HG03060 (cell line): ENCODE results near the gene LARP1.
"Not testable (repeated sequence)": the region's sequence is repeated elsewhere in the genome, so short reads cannot be mapped to it uniquely, and the experiment has no call there.

Experiments used
- ATAC-seq: cut with Tn5 transposase; IDR thresholded peaks from one replicate; pipeline ENCODE4 v1.9.1; 2021; ENCODE audit warnings: low read depth, moderate number of reproducible peaks; ENCODE audit not compliant: unreplicated experiment

LARP1 gene

DNA sequence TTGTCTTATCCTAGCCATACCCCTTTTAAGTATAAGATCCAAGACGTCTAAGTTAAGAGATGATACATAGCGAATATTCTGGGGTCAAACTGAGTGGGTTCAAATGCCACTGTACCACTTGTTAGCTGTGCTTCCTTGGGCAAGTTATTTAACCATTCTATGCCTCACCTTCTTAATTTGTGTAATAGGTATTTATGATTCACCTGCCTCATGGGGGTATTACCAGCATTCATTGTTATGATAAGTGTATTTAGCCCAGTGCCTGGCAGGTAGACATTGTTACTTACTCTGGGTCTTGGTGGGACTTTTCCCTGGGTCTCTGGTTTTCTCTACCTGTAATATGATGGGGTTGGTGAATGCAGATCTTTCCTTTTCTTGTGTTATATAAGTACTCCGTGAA lies 3.8 kb downstream of the LARP1 start:
- ATAC-seq, result no peak

- not testable (repeated sequence) for ATAC-seq
Measured at GRCh38 chr5:154759868-154760267, 4.7 kb downstream of the LARP1 start.

DNA sequence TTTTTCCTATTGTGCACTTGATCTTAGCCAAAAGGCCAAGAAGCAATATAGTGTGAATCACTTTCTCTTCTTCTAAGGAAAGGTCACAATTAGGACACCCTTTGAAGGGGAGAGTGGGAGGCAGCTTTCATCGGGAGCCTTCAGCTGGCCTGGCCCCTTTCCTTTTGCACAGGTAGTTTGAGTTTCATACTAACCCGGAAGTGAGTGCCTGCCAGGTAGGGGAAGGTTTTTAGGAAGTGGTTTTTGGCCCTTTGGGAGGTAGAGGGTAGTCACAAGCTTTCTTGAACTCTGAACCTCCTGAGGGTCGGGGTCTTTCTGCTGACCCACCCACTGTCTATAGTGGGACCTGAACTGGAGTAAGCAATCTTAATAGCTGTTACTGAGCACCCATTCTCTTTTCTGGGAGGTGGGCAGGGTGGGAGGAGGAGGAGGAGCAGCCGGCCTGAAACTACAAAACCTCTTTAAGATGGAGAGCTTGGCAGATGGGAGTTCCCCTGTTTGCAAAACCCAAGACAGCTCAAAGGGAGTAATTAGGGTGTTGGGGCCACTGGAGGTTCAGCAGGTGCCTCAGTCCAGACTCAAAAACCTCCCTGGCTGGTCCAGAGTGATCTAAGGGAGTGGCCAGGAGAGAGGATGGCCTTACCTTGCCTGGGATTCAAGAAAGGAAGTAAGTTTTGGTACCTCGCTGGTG lies 6.0 kb downstream of the LARP1 start:
- no peak for ATAC-seq

- no peak for ATAC-seq
Measured at GRCh38 chr5:154762261-154762660, 7.1 kb downstream of the LARP1 start.

DNA sequence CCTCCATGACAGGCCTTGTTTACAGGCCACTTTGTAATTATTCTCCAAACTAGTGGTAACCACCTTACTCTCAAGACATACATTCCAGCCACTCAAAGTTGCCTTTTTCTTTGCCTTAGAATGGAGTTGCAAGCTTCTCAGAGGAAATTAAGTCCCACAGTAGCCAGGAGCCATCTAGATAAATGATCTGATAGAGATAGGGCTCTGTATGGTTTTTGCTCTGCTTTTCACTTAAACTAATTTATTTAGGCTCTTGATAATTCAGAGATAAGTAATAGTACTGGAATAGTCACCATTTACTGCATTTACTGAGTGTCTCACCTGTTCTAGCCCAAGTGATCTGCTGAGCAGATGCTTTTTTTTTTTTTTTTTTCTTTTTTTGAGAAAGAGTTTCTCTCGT lies 7.5 kb downstream of the LARP1 start:
- ATAC-seq, result no peak

DNA sequence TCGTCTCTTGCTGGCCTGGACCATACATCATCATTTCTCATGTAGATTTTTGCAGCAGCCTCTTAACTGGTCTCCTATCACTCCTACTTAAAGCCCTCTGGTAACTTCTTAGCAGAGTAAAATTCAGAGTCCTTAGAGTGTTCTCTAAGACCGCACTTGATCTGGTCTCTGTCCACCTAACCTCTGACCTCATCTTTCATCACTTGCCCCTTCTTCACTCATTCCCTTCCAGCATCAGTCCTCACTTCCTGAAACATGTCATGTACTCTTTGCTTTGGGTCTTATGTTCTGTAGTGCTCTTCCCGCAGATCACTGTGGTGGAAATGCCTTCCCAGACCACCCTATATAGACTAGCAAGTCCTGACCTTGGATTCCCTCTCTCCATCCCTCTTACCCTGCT lies 9.8 kb downstream of the LARP1 start:
- ATAC-seq, result no peak

DNA sequence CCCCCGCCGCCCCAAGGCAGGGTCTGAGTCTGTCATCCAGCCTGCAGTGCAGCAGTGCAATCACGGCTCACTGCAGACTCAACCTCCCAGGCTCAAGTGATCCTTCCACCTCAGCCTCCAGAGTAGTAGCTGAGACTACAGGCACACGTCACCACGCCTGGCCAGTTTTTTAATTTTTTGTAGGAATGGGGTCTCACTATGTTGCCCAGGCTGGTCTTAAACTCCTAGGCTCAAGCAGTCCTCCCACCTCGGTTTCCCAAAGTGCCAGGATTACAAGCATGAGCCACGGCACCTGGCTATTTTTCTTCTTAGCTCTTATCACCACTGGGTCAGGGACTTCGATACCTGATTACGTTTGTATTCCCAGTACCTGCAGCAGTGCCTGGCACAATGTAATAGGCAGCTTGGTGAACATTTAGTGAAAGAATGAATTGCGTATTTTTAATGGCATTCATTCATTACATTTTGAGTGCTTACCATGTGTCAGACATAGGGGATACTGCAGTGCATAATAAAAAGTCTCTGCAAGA lies 10.3 kb downstream of the LARP1 start:
- no peak for ATAC-seq

DNA sequence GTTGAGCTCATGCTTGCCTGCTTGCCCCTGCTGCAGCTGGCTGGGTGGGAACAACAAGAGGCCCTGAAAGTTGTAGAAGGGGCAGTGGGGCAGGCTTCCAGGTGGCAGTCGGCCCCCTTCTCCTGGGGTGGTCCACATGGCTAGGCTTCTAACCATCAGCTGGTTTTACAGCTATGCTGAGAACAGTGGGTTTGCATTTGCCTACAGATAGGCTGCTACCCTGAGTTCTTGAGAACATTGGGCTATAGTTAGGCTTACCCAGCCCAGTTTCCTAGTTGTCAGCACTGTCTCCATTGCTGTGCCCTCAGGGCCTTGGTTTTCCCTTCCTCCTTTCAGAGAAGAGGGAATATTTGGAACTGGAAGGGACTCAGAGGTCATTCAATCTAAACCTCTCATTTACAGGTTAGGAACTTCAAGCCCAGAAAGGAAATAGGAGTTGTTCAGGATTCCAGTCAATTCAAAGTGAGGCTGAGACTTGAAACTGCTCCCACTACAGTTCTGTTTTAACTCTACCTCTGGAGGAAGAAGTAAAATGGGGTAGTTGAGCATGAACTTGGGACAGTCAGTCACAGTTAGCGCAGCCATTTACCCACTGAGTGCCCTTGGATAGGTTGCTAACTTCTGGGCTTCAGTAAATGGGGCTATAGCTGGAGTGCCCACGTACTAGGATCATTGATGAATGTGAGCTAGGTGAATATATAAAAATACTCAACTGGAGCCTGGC lies 11.5 kb downstream of the LARP1 start:
- ATAC-seq, result no peak

DNA sequence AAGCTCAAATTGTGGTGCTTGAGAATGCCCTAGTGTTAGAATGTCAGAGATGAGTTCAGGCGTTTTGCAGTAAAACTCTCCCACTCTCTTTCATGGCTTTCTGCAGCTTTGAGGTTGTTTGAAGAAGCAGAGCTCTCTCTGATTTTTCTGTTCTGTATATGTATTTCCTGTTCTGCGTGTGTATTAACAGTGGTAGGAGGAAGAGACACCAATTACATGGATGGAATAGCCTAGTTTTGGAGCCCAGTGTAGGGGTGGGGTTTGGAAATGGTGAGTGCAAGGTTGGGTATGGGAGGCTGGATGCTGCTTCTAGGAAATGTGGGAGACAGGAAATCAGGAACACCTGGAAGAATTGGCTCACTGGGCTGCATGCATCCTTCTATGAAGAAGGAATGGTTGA lies 12.4 kb downstream of the LARP1 start:
- no peak for ATAC-seq

DNA sequence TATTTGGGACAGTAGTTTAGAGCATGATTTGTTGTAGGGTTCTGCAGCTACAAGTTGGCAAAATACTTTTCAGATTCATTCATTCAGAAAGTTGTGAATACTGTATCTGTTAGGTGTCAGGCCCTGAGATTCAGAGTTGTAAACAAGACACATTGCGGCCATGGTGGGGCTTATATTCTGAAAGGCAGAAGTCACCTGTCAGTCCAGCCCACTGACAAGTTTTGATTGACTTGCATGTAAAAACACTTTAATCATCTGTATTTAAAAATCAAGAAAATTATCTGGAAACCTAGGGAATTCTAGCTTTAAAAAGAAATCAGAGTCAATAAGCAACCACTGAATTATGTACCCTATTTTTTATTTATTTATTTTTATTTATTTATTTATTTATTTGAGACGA lies 13.0 kb downstream of the LARP1 start:
- no peak for ATAC-seq

DNA sequence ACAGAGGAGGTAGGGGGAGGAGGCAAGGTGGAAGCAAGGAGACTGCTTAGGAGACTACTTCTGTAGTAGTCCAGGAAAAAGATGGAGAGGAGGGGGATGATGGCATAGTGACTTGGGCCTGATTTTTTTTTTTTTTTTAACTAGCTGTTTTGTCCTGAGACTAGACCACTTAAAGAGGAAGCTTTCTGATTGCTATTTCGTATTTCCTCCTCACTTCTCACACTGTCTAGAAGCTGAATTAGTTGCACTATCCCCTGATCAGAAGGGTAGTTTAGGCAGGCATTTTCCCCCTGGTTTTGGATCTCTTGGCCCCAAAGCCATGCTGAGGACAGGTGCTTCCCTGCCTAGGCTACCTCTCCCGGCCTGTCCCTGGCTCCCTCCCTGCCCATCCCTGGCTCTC lies 14.9 kb downstream of the LARP1 start:
- no peak for ATAC-seq

DNA sequence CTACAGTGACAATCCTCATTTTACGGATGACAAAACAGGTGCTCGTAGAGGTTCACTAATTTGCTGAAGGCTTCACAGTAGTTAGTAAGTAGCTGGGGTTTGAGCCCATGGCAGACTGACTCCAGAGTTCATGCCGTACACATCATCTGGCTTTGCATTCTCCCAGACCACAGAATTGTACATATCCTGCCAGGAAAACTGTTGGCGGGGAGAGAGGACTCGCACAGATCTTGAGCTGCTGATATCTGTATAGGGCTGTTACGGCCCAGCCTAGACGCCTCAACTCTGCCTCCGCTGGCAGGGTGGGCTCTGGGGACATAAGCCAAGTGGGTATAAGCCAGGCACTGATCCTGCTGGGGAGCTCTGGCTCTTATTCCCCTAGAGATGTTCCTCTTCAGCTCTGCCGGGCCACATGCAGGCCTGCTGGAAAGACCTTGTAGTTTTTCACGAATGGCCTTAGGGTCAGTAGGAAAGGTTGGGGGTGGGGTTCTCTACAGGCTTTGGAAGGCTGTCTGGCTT lies 16.3 kb downstream of the LARP1 start:
- ATAC-seq, result no peak

GRCh38 chr5:154773326-154773725 lies 18.1 kb downstream of the LARP1 start:
- ATAC-seq, result no peak

DNA sequence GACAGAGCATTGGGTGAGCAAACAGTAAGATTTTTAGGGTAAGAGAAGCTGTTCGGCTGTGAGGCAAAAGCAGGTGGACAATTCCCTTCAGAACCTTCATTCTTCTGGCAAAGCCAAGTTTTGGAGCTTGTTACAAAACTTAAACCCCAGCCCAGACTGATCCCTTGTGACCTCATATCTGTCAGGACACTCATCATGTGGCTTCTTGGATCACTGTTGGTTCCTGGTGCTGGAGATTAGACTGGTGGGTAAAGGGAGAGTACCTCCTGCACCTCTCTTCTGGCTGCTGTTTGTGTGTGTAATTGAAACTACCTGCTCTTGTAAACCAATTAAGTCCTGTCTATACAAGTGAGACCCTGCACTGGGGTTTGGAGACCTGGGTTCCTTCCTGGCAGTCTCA lies 21.0 kb downstream of the LARP1 start:
- no peak for ATAC-seq

DNA sequence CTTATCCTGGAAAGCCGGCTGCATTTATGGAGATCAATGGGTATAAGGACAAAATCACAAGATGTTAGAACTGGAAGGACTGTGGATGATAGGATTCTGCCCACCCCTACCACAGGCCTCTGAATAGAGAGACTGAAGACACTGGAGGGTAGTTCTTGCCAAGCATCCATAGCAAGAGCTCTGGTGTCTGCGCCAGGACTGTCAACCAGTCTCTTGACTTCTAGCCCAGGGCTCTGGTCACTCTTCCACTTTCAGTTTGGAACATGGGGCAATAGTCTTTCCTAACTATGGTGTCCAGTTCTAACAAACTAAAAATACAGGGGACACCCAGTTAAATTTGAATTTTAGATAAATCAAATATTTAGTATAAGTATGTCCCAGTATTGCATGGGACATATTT lies 23.4 kb downstream of the LARP1 start:
- ATAC-seq, result no peak

DNA sequence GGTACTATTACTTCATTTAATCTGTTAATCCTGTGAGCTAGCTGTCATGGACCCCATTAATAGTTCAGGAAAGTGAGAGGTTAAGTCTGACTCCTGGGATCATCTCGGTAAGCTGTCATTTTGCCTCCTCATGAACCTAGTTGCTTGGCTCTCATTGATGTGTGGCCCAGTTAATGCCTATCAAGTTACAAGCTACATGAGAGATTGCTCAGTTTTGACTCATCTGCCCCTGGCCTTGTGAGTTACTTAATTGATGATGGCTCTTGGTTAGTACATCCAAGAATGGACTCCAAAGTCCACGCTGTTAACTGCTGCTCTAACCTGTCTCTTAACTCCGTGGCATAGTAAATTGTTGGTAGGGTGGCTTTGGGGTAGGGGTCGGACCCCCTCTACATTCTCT lies 23.9 kb downstream of the LARP1 start:
- ATAC-seq, result no peak

DNA sequence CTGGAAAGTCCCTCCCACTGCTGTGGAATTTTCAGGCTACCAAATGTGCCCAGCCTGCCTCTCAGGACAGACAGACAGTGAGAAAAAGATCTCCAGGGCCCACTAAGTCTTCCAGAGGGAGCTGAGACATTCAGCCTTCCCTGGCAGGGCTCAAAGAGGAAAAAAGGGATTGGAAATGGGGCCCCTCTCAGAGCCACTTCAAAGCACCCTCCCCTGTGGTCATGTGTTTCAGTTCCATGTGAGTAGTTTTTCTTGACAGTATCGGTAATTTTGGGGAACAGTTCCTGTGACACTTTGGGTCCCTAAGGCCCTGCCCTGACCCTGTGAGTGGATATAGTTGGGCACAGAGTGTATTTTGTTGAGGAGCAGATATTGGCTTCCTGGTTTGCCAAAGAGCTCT lies 25.0 kb downstream of the LARP1 start:
- no peak for ATAC-seq

DNA sequence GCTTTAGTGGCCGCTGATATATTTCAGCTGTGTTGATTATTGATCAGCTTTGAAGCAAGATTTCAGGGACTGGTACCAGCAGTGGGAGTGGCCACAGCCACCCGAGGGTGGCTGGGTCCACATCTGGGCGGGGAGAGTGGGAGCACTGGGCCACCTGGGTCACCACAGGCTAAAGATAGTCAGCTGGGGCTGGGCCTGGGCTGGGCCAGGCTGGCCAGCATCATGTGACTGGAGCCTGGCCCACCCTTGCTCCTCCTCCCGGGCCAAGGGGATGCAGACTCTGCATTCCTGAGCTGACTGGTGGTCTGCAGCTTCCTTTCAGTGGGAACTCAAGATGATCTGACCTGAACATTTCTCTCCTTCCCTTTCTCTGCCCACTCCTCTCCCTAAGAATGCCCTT lies 27.1 kb downstream of the LARP1 start:
- no peak for ATAC-seq

DNA sequence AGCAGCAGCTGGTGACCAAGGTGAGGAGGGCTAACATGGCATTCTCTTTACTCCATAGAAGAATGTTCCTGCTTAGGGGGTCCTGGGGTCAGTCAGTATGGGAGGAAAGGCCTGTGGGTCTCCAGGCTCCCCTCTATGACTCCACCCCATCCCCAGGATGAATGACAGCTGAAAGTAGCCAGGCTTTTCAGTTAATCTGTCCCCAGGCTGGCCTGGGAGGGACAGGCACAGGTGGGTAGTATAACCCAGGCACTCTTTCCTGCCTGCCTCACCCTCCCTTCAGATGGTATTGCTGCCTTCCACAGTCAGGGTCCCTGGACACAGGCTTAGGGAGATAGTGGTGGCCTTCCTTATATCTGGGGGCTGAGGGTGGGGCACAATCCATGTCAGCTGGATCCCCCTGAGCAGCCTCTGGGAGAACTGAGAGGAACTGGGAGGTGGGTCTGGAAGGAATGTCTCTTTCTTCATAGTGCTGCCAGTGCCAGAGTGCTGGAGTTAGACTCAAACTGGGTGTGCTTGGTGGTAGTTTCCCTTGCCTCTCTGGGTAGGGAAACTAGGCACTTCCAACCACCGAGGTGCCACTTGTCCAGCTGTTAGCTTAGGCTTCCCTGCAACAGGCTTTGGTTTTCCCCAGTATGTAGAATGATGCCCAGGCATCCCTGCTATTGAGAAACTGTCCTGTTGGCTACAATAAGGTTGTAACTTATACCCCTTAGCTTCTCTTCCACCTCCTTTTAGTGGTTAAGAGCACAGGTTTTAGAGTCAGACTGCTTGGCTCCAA lies 27.8 kb downstream of the LARP1 start:
- no peak for ATAC-seq

GRCh38 chr5:154783774-154784460 lies 28.7 kb downstream of the LARP1 start:
- no peak for ATAC-seq

DNA sequence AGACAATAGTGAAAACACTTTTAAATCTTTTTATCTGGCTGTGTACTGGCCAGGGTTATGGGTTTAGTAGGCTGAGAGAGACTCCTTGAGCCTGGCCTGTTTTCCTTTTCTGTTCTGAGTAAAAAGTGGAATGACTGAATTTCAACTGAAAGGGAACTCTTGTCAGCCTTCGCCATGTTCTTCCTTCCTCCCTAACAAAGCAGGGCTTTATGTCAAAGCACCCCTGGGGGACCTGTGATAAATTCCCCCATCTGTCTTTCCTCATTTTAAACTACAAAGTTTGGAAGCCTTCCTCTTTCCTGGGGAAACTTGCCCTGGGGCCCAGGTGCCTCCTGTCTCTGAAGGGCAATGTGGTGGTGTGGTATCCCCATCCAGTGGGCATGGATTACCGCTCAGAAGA lies 29.7 kb downstream of the LARP1 start:
- ATAC-seq, result no peak
